ENCODE measurements around the gene PSAPL1. TPM values are rescaled to one million over a fixed set of nuclear protein-coding genes. Genes with fewer than 3 reads are reported as not detected.
A peak's percentile ranks its signal among the peaks of the same experiment; 100 is the strongest.

The PSAPL1 gene
- total RNA-seq, 2 donors from 2014 or later: not detected

GRCh38 chr4:7434141-7434765, 477 bp downstream of the PSAPL1 start:
- no peak for DNase-seq (ENCODE audit: low spot score)

GRCh38 chr4:7433376-7434140, 1.2 kb downstream of the PSAPL1 start:
- no peak for DNase-seq (ENCODE audit: low spot score)
- intact Hi-C loops (cut with DNase I): no loop called here

More at GRCh38 chr4:7434141-7434765, 477 bp downstream of the PSAPL1 start:
- intact Hi-C loops (cut with DNase I): no loop called here

- peak; percentile 61 for DNase-seq (ENCODE audit: low spot score)
These were observed 2.0 kb downstream of the PSAPL1 start for GRCh38 chr4:7432531-7433375.

GRCh38 chr4:7431696-7432530, 2.8 kb downstream of the PSAPL1 start:
- intact Hi-C loops (cut with DNase I): no loop called here
- peak; percentile 72 for DNase-seq (ENCODE audit: low spot score)

More at GRCh38 chr4:7432531-7433375, 2.0 kb downstream of the PSAPL1 start:
- intact Hi-C loops (cut with DNase I): no loop called here

GRCh38 chr4:7430965-7431695, 3.6 kb downstream of the PSAPL1 start:
- intact Hi-C loops (cut with DNase I): no loop called here
- peak; percentile 69 for DNase-seq (ENCODE audit: low spot score)

GRCh38 chr4:7430368-7430964, 4.3 kb downstream of the PSAPL1 start:
- intact Hi-C loops (cut with DNase I): no loop called here
- DNase-seq (ENCODE audit: low spot score): peak; percentile 20

- intact Hi-C loops (cut with DNase I): no loop called here
- peak; percentile 76 for DNase-seq (ENCODE audit: low spot score)
These were observed 5.1 kb downstream of the PSAPL1 start for GRCh38 chr4:7429601-7430078.

- intact Hi-C loops (cut with DNase I): no loop called here
These were observed 5.7 kb downstream of the PSAPL1 start for GRCh38 chr4:7429069-7429416.

GRCh38 chr4:7428261-7429068, 6.3 kb downstream of the PSAPL1 start:
- intact Hi-C loops (cut with DNase I): no loop called here
- DNase-seq (ENCODE audit: low spot score): peak; percentile 58

More at GRCh38 chr4:7429069-7429416, 5.7 kb downstream of the PSAPL1 start:
- peak; percentile 74 for DNase-seq (ENCODE audit: low spot score)

GRCh38 chr4:7427831-7428260, 6.9 kb downstream of the PSAPL1 start:
- intact Hi-C loops (cut with DNase I): no loop called here
- peak; percentile 41 for DNase-seq (ENCODE audit: low spot score)

- DNase-seq (ENCODE audit: low spot score): peak; percentile 74
- intact Hi-C loops (cut with DNase I): no loop called here
These were observed 7.4 kb downstream of the PSAPL1 start for GRCh38 chr4:7427361-7427760.

GRCh38 chr4:7426525-7427171, 8.1 kb downstream of the PSAPL1 start:
- DNase-seq (ENCODE audit: low spot score): peak; percentile 64
- intact Hi-C loops (cut with DNase I): no loop called here

GRCh38 chr4:7425591-7426468, 8.9 kb downstream of the PSAPL1 start:
- peak; percentile 74 for DNase-seq (ENCODE audit: low spot score)
- intact Hi-C loops (cut with DNase I): no loop called here

GRCh38 chr4:7425124-7425523, 9.6 kb downstream of the PSAPL1 start:
- intact Hi-C loops (cut with DNase I): no loop called here
- peak; percentile 72 for DNase-seq (ENCODE audit: low spot score)

GRCh38 chr4:7424553-7425111, 10.1 kb downstream of the PSAPL1 start:
- intact Hi-C loops (cut with DNase I): no loop called here
- DNase-seq (ENCODE audit: low spot score): peak; percentile 79
